GM19351 (cell line): Measurements from ENCODE around the gene INPP5A.

ENCODE experiments used
- ATAC-seq: cut with Tn5 transposase; IDR thresholded peaks from one replicate; pipeline ENCODE4 v1.9.1; 2021; ENCODE audit warnings: mild to moderate bottlenecking, moderate library complexity; ENCODE audit not compliant: unreplicated experiment

Gene INPP5A

DNA sequence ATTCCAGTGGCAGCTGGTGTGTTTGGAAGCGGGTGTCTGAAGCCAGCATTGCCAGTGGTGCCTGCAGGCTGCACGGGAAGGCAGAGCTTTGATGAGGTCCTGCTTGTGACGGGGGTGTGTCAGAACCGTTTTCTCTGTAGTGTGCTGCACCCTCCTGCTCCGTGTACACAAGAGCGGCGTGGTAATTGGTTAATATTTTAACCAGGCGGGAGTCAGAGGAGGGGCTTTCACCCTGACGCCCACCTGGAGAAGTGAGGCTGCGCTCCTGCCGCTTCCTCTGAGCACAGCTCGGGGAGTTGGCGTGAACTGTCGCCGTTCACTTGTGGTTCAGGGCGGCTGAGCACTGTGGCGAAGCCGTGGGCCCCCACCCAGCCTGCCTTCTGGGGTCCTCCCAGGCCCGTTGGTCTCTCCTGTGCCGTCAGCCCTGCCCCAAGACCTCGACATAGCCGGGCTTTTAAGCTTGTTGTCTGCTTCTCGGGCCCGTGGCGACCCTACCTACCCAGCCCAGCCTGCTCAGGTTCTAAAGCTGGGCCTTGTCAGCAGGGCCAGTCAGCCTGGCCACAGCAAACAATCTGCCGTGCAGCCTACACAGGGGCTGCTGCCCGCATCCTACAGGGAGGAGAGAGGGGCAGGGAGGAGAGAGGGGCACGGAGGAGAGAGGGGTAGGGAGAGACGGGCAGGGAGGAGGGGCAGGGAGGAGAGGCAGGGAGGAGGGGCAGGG is 236.8 kb downstream of the INPP5A start:
- ATAC-seq, result no peak

GRCh38 chr10:132774902-132775863 is 237.6 kb downstream of the INPP5A start:
- no peak for ATAC-seq

DNA sequence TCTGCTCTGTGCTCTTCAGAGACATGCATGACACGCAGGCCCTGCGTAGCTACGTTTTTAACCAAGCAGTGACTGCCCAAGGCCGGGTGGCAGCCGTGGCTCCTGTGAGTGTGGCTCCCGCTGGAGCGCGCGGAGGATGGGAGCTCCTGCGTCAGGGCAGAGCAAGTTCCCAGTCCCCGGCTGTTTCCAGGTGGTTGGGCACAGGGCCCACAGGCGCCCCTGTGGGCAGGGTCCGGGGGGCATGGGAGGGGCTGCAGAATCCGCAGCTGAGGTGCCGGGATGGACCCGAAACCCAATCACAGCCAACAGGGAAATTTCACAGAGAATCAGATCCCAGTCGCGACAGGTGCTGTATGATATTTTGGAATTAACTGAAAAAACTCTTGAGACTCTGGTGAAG is 238.6 kb downstream of the INPP5A start:
- no peak for ATAC-seq

GRCh38 chr10:132776821-132777220 is 239.2 kb downstream of the INPP5A start:
- no peak for ATAC-seq

DNA sequence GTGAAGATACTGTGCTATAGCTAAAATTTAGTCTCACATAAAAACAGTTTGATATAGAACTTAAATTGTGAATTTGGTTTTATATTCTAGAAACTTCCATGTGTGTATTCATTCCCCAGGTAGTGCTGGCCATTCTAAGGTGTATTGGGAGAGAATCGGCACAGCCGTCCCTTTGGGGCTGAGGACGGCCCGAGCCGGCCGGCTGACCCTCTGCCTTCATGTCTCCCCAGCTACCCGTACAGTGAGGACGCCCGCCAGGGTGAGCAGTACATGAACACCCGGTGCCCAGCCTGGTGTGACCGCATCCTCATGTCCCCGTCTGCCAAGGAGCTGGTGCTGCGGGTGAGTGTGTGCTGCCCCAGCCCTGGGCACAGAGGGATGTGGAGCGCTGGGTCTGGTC is 239.9 kb downstream of the INPP5A start:
- no peak for ATAC-seq

DNA sequence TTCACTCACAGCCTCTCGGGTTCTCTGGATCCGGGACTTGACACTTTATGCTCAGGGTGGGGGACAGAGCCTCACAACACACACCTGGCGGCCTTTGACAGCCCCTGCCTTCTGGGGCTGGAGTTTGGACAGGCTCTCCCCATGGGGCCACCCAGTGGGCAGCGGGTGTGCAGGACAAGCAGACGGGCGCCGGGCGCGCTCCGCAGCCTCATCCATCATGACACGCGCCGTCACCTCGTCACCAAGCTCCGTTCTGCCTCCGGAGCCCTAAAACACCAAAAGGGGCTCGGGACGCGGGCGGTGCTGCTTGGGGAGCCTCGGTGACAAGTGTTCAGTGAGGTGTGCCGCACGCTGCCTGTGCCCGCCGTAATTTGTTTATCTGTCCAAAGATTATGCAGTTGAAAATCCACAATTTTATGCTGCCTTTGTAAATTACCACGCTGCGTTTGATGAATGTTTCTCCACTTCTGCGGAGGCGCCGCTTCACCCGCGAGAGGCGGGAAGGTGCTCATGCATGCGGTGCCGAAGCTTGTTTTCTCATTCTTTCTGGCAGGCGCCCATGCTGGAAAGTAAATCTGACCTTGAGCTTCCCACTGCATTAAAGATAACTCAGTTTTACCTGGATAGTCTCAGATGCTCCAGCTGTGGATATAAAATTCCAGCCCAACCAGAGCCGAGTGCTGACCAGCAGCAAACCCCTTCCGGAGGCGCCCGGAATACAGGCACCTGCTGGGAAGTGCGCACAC is 242.1 kb downstream of the INPP5A start:
- ATAC-seq, result no peak

GRCh38 chr10:132780356-132780755 is 242.8 kb downstream of the INPP5A start:
- no peak for ATAC-seq

DNA sequence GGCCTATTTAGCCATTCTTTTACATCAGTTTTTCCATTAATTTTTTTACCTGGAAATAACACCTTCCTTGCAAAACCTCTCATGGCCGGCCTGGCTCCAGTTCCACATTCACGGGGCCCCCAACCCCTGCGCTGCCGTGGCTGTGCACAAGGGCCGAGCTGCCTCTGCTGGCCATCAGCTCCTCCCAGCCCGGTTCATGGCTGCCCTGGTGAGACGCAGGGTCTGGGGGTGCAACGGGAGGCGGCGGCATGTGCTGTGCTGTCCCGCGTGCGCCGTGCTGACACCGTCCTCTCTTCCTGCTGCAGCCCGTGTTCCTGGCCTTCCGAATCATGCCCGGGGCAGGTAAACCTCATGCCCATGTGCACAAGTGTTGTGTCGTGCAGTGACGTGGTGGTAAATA is 244.0 kb downstream of the INPP5A start:
- no peak for ATAC-seq

DNA sequence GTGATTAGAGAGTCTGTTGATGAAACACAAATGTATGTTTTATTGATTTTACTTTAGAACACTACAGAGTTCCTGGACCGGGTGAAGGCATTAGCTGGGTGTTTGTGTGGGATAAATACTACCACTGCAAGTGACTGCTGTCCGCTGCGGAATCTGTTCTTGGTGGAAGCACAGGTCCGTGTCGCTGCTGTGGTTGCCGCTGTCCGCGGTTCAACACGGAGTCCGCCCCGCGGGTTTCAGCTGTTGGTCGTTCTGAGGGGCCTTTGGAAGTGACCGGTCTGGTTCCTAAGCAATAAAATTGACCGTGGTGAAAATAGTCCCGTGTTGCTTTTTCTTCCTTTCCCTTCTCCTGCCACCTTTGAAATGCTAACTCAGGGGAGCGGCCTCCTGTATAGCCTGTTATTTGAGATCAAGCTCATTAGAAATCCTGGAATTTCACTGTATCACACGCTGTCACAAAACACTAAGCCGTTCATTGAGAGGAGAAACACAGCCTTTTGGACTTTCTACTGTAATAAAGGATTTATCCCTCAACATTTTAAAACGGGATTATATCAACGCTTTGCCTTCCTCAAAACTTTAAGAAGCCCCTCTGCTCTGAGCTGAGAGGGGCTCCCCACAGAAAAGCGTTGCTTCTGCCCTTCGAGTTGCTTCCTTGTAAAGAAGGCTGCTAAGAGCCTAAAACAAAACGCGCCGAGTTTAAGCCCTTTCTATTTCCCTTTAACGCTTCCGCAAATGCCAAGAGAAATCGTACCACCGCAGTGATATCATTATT is 245.8 kb downstream of the INPP5A start:
- no peak for ATAC-seq

- no peak for ATAC-seq
Observed at GRCh38 chr10:132783940-132784865, 246.6 kb downstream of the INPP5A start.

GRCh38 chr10:132784866-132785722 is 247.5 kb downstream of the INPP5A start:
- no peak for ATAC-seq

- ATAC-seq, result no peak
Observed at GRCh38 chr10:132785723-132786475, 248.3 kb downstream of the INPP5A start, which contains the start of gene NKX6-2. TSS of gene NKX6-2 (minus strand) at chr10:132786147. CDS start at chr10:132785948, 199 bp downstream.

DNA sequence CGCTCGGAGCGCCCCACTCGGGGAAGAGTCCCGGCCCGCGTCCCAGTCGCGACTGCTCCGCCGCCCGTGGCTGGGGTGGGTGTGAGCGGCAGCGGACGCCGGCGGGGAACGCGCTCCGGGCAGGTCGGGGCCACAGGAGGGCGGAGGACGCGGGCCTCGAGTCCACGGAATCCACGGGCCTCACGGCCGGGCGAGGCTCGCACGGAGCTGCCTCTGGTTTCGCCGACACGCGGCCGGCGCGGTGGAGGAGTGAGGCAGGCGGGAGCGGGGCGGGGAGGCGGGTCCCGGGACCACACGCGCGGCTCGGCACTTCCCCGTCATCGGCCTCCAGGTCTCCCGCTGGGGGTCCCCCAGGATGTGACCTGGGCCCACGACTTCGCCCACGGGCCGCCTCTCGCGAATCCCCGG is 248.9 kb downstream of the INPP5A start:
- no peak for ATAC-seq

DNA sequence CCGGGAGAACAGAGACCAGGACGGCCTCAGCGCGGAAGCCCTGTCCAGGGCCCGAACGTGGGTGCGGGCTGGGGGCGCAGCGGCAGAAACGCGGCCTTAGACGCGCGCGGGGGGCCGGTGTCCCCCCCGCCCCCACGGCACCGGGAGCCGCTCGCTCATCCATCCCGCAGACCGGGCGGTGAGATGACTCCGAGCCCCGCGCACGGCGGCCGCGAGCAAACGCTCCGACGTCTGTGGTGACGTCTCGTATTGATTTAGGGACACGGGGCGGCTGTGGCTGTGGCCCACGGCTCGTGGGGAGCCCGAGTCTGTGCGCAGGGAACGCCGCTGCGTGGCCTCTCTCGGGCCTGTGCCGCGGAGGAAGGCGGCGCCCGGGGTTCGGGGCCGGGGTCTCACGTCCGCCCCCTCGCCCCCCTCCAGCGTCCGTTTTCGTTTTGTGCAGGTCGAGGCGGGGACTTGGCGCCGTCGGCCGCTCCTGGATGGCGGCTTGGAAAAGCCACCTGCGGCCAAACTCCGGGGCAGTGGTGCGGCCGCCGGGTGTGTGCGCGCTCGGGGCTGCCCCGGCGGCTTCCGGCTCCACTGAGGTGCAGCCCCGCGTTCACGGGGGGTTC is 249.4 kb downstream of the INPP5A start:
- ATAC-seq, result no peak

GRCh38 chr10:132787495-132788179 is 250.1 kb downstream of the INPP5A start:
- ATAC-seq, result no peak

DNA sequence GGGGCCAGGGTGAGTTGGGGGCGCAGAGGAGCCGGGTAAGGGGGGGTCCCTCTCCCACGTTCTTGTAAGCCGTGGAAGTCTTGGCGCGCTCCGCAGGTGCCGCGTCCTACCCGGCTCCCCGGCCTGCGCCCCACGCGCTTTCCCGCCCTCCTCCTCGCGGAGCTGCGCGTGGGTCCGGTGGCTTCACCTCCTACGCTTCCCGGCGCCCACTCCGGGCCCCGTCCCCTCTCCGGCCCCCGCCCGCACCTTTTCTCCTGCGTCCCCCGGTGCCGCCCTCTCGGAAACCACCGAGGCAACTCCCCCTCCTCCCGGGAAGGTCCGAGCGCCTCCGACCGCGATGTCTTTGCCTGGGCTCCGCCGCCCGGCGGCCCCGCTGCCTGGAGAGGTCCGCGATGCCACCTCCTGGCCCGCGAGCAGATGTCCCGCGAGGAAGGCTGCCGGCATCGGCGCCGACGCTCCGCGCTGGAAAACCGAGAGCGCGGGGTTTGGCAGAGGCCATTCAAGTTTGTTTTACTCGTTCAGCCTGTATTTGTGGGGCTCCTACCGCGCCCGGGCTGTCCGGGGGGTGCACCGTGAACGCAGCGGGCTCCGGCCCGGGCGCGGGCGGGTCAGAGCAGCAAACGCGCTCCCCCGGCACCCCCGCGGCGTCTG is 250.7 kb downstream of the INPP5A start:
- ATAC-seq, result no peak
